GM12891 (cell line): ENCODE measurements around the gene TNFSF13.

Experiments used
- DNase-seq: peaks from one replicate; pipeline ENCODE4 v3.0.0; 2011; ENCODE audit warnings: low spot score; ENCODE audit not compliant: insufficient read length
- FAIRE-seq: peaks from 2 replicates; lab custom pipeline; 2011; peaks lifted over from hg19 to GRCh38; lab: Jason Lieb, UNC
- PAX5 ChIP-seq: IDR thresholded peaks from 2 replicates; pipeline ENCODE4 v1.6.1; 2011; ENCODE audit warnings: low read length, moderate library complexity, mild to moderate bottlenecking; ENCODE audit not compliant: insufficient read depth, severe bottlenecking
- POLR2A ChIP-seq: IDR thresholded peaks from 2 replicates; pipeline ENCODE4 v1.6.1; 2011; ENCODE audit warnings: low read depth, low read length, control low read depth
- POLR2AphosphoS5 ChIP-seq: IDR thresholded peaks from 2 replicates; pipeline ENCODE4 v1.6.1; 2011; ENCODE audit warnings: low read depth, low read length, control low read depth
- POU2F2 ChIP-seq: IDR thresholded peaks from 2 replicates; pipeline ENCODE4 v1.6.1; 2011; ENCODE audit warnings: low read depth, mild to moderate bottlenecking, control low read depth, low read length, moderate library complexity
- SPI1 ChIP-seq: IDR thresholded peaks from 2 replicates; pipeline ENCODE4 v1.6.1; 2011; ENCODE audit warnings: low read depth, low read length, control low read depth
- TAF1 ChIP-seq: IDR thresholded peaks from 2 replicates; pipeline ENCODE4 v1.6.1; 2011; ENCODE audit warnings: low read depth, low read length, control low read depth

TNFSF13 gene

GRCh38 chr17:7551396-7551795, 7.2 kb upstream of the TNFSF13 start:
- FAIRE-seq: no peak
- TF ChIP-seq TAF1: no peak
- TF ChIP-seq POLR2A: no peak
- TF ChIP-seq SPI1: no peak
- no peak for TF ChIP-seq PAX5
- no peak for TF ChIP-seq POU2F2
- TF ChIP-seq POLR2AphosphoS5: no peak
- DNase-seq: no peak

- FAIRE-seq (peak; percentile 97), DNase-seq (peak; percentile 52)
- TF ChIP-seq TAF1 (no peak), SPI1 (peak; percentile 80)
These were observed 5.9 kb upstream of the TNFSF13 start for GRCh38 chr17:7552621-7553051.

GRCh38 chr17:7553356-7553755, 5.2 kb upstream of the TNFSF13 start:
- FAIRE-seq (peak; percentile 77), DNase-seq (no peak)
- TF ChIP-seq PAX5: no peak
- no peak for TF ChIP-seq SPI1
- TF ChIP-seq POLR2AphosphoS5: no peak
- TF ChIP-seq POU2F2: no peak
- TF ChIP-seq TAF1: no peak
- TF ChIP-seq POLR2A: no peak

GRCh38 chr17:7555320-7555948, 3.1 kb upstream of the TNFSF13 start:
- DNase-seq (no peak), FAIRE-seq (no peak)
- TF ChIP-seq PAX5: no peak
- no peak for TF ChIP-seq POLR2AphosphoS5
- no peak for TF ChIP-seq SPI1
- TF ChIP-seq TAF1: no peak
- TF ChIP-seq POU2F2: no peak
- TF ChIP-seq POLR2A: no peak

GRCh38 chr17:7556627-7557026, 1.9 kb upstream of the TNFSF13 start:
- no peak for TF ChIP-seq TAF1
- no peak for FAIRE-seq
- DNase-seq: no peak

GRCh38 chr17:7557147-7557764, 1.3 kb upstream of the TNFSF13 start:
- FAIRE-seq (no peak), DNase-seq (no peak)
- TF ChIP-seq POLR2A: no peak
- no peak for TF ChIP-seq PAX5
- TF ChIP-seq POLR2AphosphoS5: no peak
- no peak for TF ChIP-seq SPI1
- TF ChIP-seq POU2F2: no peak
- no peak for TF ChIP-seq TAF1

- DNase-seq (no peak), FAIRE-seq (peak; percentile 94)
- TF ChIP-seq TAF1 (0 out of 2 replicates have a peak, but pooled peaks have one; percentile 29), SPI1 (peak; percentile 47; the same call in 1 of the 2 replicates), POLR2AphosphoS5 (peak; percentile 31; the same call in 1 of the 2 replicates), POU2F2 (peak; percentile 53; the same call in 1 of the 2 replicates), POLR2A (0 out of 2 replicates have a peak, but pooled peaks have one; percentile 42), PAX5 (no peak)
These were observed 591 bp upstream of the TNFSF13 start for GRCh38 chr17:7557775-7558543.

GRCh38 chr17:7559320-7560171, 996 bp downstream of the TNFSF13 start:
- DNase-seq (no peak), FAIRE-seq (no peak)
- TF ChIP-seq SPI1 (no peak), POLR2AphosphoS5 (no peak), POU2F2 (no peak), PAX5 (no peak), POLR2A (no peak), TAF1 (no peak)
